Glutamatergic neuron (in vitro differentiated cells): ENCODE data around the gene BCORL1. TPM values are rescaled to one million over a fixed set of nuclear protein-coding genes. Genes with fewer than 3 reads are reported as not detected.

ENCODE experiments used
- DNase-seq: peaks from one replicate; pipeline ENCODE4 v3.0.0; 2022
- H3K27ac Mint-ChIP-seq: one replicate; pipeline ENCODE4 v1.8.0; 2020; ENCODE audit warnings: mild to moderate bottlenecking, mixed read lengths, inconsistent platforms; ENCODE audit not compliant: unreplicated experiment
- H3K27me3 Mint-ChIP-seq: one replicate; pipeline ENCODE4 v1.8.0; 2020; ENCODE audit warnings: mild to moderate bottlenecking, moderate library complexity, mixed read lengths, inconsistent platforms; ENCODE audit not compliant: unreplicated experiment
- H3K36me3 Mint-ChIP-seq: one replicate; pipeline ENCODE4 v1.8.0; 2020; ENCODE audit warnings: mild to moderate bottlenecking, mixed read lengths, inconsistent platforms; ENCODE audit not compliant: unreplicated experiment
- H3K4me1 Mint-ChIP-seq: one replicate; pipeline ENCODE4 v1.8.0; 2020; ENCODE audit warnings: mild to moderate bottlenecking, low read depth, mixed read lengths, inconsistent platforms; ENCODE audit not compliant: unreplicated experiment
- H3K4me3 Mint-ChIP-seq: one replicate; pipeline ENCODE4 v1.8.0; 2020; ENCODE audit warnings: mild to moderate bottlenecking, mixed read lengths, inconsistent platforms; ENCODE audit not compliant: unreplicated experiment
- H3K9me3 Mint-ChIP-seq: one replicate; pipeline ENCODE4 v1.8.0; 2020; ENCODE audit warnings: mild to moderate bottlenecking, moderate library complexity, mixed read lengths, inconsistent platforms; ENCODE audit not compliant: unreplicated experiment
- CTCF ChIP-seq: fragments of 200-600 bp; sonication (generic); IDR thresholded peaks from one replicate; pipeline ENCODE4 v1.5.0; 2021; ENCODE audit not compliant: partially characterized antibody, unreplicated experiment
- total RNA-seq: library from RNA; stranded (reverse); fragmentation: NEBNext Ultra II Directional; extraction: Animal tissue kit (Norgen Biotek cat#: 25700); gene quantifications from one replicate; pipeline ENCODE4 v1.2.1, GENCODE V29; 2021; ENCODE audit not compliant: unreplicated experiment

The BCORL1 gene
- total RNA-seq, 1 donor from 2014 or later: 14.7 TPM

GRCh38 chrX:130015181-130015580 is 32.7 kb downstream of the BCORL1 start:
- no peaks in the 10 kb centered on the region for H3K36me3 Mint-ChIP-seq
- H3K4me1 Mint-ChIP-seq: no peaks in the 10 kb centered on the region

DNA sequence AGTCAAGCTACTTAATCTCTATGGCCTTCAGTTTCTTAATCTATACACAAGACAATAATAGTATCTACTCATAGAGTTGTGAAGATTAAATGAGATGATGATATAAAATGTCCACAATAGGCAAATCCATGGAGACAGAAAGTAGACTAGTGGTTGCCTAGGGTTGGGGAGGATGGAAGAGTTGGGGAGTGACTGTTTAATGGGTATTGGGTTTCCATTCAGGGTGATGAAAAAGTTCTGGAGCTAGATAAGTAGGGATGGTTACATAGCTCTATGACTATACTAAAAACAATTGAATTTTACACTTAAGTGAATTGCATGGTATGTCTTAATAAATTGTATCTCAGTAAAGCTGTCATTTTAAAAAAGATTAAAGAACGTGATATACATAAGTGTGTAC is 35.7 kb downstream of the BCORL1 start:
- no peaks in the 10 kb centered on the region for H3K36me3 Mint-ChIP-seq
- no peak for DNase-seq
- no peak for TF ChIP-seq CTCF
- H3K27ac Mint-ChIP-seq: no peak overlapping the region
- H3K27me3 Mint-ChIP-seq: no peaks in the 10 kb centered on the region
- no peaks in the 10 kb centered on the region for H3K4me1 Mint-ChIP-seq
- H3K4me3 Mint-ChIP-seq: no peak overlapping the region
- no peaks in the 10 kb centered on the region for H3K9me3 Mint-ChIP-seq

More at GRCh38 chrX:130015181-130015580, 32.7 kb downstream of the BCORL1 start:
- no peak for TF ChIP-seq CTCF
- DNase-seq: no peak
- Mint-ChIP-seq H3K27ac (no peak overlapping the region), H3K4me3 (no peak overlapping the region), H3K9me3 (no peaks in the 10 kb centered on the region), H3K27me3 (no peaks in the 10 kb centered on the region)

DNA sequence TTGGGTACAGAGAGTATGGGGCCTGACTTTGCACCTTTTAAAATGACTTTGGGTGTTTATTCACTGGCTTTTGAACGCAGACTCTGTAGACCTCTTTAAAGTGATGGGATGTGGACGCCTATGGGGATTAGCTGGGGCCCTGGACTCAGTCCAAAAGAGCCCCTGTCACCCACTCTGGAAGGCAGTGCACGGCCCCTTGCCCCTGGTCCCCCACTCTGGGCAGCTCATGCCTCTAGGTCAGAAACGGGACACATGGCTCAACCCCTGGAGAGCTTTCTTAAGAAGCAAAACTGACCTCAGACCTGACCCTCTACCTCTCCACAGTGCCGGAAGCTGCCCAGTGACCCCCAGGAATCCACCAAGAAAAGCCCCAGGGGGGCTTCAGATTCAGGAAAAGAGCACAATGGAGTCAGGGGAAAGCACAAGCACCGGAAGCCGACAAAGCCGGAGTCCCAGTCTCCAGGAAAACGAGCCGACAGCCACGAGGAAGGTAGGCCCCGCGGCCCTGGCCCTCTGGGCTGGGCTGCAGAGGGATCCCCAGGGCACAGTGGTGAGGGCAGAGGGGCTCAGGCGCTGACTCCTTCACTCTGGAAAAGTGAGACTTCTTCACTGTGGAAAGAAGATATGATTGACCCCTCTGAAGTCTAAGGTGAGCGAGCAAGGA is 38.4 kb downstream of the BCORL1 start:
- H3K4me1 Mint-ChIP-seq: no peaks in the 10 kb centered on the region
- TF ChIP-seq CTCF: no peak
- no peaks in the 10 kb centered on the region for H3K36me3 Mint-ChIP-seq
- H3K9me3 Mint-ChIP-seq: no peaks in the 10 kb centered on the region
- H3K27ac Mint-ChIP-seq: no peak overlapping the region
- H3K27me3 Mint-ChIP-seq: no peaks in the 10 kb centered on the region
- H3K4me3 Mint-ChIP-seq: no peak overlapping the region
- DNase-seq: no peak

DNA sequence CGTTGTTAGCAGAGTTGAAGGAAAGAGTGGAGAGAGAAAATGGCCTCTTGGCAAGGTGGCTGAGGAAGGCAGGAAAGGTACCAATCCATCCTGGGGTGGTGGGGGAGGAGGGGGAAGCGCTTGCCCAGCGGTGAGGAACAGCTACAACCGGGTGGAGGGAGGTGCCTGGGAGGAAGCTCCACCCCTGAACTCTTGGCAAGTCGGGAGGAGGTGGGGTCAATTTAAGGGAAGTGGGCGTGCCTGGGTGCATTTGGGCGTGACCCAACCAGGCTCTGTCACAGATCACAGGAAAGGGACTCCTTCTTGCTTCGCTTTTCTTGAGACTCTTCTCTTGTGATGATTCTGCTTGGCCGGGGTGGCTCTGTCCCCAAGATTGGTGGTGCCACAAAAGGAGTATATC is 41.7 kb downstream of the BCORL1 start:
- TF ChIP-seq CTCF: no peak
- Mint-ChIP-seq H3K9me3 (no peaks in the 10 kb centered on the region), H3K27ac (no peak overlapping the region), H3K36me3 (no peaks in the 10 kb centered on the region), H3K4me3 (no peak overlapping the region), H3K27me3 (no peaks in the 10 kb centered on the region), H3K4me1 (no peaks in the 10 kb centered on the region)
- DNase-seq: peak; percentile 28

DNA sequence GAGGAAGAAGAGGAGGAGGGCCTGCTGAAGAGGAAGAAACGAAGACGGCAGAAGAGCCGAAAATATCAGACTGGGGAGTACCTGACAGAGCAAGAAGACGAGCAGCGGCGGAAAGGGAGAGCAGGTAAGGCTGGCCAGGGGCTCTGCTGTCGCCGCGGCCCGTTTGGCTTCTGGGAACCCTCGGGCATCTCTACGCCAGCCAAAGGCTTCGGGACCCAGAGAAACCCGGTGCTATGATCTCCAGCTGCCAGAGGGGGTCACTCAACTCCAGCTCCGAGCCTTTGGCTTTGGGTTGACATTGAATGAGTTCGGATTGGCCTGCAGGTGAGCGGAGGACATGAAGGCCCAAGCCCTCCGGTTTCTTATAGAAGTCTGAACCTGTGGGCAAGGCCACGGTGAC is 42.8 kb downstream of the BCORL1 start:
- no peak for TF ChIP-seq CTCF
- no peak for DNase-seq
- no peaks in the 10 kb centered on the region for H3K4me1 Mint-ChIP-seq
- no peaks in the 10 kb centered on the region for H3K27me3 Mint-ChIP-seq
- H3K4me3 Mint-ChIP-seq: no peak overlapping the region
- H3K27ac Mint-ChIP-seq: no peak overlapping the region
- H3K36me3 Mint-ChIP-seq: no peaks in the 10 kb centered on the region
- H3K9me3 Mint-ChIP-seq: no peaks in the 10 kb centered on the region
